ENCODE data around the gene TTC34. TPM values are rescaled to one million over a fixed set of nuclear protein-coding genes. Genes with fewer than 3 reads are reported as not detected.
"Not testable (repeated sequence)": the region's sequence is repeated elsewhere in the genome, so short reads cannot be mapped to it uniquely, and the experiment has no call there.

Gene TTC34
- total RNA-seq, 1 donor from 2014 or later, result 1.4 TPM

DNA sequence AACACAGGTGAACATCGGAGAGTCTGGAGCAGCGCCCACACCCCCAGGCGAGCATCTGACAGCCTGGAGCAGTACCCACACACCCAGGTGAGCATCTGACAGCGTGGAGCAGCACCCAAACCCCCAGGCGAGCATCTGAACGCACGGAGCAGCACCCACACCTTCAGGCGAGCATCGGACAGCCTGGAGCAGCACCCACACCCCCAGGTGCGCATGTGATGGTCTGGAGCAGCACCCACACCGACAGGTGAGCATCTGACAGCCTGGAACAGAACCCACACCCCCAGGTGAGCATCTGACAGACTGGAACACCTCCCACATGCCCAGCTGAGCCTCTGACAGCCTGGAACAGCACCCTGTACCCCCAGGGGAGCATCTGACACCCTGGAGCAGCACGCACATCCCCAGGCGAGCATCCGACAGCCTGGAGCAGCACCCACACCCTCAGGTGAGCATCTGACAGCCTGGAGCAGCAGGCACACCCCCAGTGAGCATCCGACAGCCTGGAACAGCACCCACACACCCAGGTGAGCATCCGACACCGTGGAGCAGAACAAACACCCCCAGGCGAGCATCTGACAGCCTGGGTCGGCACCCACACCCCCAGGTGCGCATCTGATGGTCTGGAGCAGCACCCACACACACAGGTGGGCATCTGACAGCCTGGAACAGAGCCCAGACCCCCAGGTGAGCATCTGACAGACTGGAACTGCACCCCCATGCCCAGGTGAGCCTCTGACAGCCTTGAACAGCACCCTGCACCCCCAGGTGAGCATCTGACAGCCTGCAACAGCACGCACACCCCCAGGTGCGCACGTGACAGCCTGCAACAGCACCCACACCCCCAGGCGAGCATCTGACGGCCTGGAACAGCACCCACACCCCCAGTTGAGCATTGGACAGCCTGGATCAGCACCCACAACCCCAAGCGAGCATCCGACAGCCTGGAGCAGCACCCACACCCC lies 50.4 kb downstream of the TTC34 start:
- ATAC-seq; DNase-seq (ENCODE audit: low spot score); intact Hi-C loops (cut with DNase I): not testable (repeated sequence)

DNA sequence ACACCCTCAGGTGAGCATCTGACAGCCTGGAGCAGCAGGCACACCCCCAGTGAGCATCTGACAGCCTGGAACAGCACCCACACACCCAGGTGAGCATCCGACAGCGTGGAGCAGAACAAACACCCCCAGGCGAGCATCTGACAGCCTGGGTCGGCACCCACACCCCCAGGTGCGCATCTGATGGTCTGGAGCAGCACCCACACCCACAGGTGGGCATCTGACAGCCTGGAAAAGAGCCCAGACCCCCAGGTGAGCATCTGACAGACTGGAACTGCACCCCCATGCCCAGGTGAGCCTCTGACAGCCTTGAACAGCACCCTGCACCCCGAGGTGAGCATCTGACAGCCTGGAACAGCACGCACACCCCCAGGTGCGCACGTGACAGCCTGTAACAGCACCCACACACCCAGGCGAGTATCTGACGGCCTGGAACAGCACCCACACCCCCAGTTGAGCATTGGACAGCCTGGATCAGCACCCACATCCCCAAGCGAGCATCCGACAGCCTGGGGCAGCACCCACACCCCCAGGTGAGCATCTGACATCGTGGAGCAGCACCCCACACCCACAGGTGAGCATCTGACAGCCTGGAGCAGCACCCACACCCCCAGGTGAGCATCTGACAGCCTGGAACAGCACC lies 51.3 kb downstream of the TTC34 start:
- DNase-seq (ENCODE audit: low spot score); intact Hi-C loops (cut with DNase I); ATAC-seq: not testable (repeated sequence)

DNA sequence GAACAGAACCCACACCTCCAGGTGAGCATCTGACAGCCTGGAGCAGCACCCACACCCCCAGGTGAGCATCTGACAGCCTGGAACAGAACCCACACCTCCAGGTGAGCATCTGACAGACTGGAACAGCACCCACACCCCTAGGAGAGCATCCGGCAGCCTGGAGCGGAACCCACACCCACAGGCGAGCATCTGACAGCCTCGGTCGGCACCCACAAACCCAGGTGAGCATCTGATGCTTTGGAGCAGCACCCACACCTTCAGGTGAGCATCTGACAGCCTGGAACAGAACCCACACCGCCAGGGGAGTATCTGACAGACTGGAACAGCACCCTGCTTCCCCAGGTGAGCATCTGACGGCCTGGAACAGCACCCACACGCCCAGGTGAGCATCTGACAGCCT lies 52.9 kb downstream of the TTC34 start:
- intact Hi-C loops (cut with DNase I); DNase-seq (ENCODE audit: low spot score): not testable (repeated sequence)

DNA sequence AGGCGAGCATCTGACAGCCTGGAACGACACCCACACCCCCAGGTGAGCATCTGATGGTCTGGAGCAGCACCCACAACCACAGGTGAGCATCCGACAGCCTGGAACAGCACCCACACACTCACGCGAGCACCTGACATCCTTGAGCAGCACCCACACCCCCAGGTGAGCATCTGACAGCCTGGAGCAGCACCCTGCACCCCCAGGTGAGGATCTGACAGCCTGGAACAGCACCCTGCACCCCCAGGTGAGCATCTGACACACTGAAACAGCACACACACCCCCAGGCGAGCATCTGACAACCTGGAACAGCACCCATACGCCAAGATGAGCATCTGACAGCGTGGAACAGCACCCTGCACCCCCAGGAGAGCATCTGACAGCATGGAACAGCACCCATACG lies 106.7 kb downstream of the TTC34 start:
- DNase-seq (ENCODE audit: low spot score); ATAC-seq; intact Hi-C loops (cut with DNase I): not testable (repeated sequence)

More for the DNA sequence above, 52.9 kb downstream of the TTC34 start:
- not testable (repeated sequence) for ATAC-seq

DNA sequence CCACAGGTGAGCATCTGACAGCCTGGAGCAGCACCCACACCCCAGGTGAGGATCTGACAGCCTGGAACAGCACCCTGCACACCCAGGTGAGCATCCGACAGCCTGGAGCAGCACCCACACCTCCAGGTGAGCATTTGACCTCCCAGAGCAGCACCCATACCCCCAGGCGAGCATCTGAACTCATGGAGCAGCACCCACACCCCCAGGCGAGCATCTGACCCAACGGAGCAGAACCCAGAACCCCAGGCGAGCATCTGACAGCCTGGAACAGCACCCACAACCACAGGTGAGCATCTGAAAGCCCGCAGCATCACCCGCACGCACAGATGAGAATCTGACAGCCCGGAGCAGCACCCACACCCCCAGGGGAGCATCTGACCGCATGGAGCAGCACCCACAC lies 111.3 kb downstream of the TTC34 start:
- intact Hi-C loops (cut with DNase I); DNase-seq (ENCODE audit: low spot score): not testable (repeated sequence)

DNA sequence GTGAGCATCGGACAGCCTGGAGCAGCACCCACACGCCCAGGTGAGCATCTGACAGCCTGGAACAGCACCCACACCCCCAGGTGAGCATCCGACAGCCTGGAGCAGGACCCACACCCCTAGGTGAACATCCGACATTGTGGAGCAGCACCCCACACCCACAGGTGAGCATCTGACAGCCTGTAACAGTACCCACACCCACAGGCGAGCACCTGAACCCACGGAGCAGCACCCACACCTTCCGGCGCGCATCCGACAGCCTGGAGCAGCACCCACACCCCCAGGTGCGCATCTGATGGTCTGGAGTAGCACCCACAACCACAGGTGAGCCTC lies 113.2 kb downstream of the TTC34 start:
- ATAC-seq; DNase-seq (ENCODE audit: low spot score); intact Hi-C loops (cut with DNase I): not testable (repeated sequence)

More for the DNA sequence above, 111.3 kb downstream of the TTC34 start:
- ATAC-seq, result not testable (repeated sequence)

DNA sequence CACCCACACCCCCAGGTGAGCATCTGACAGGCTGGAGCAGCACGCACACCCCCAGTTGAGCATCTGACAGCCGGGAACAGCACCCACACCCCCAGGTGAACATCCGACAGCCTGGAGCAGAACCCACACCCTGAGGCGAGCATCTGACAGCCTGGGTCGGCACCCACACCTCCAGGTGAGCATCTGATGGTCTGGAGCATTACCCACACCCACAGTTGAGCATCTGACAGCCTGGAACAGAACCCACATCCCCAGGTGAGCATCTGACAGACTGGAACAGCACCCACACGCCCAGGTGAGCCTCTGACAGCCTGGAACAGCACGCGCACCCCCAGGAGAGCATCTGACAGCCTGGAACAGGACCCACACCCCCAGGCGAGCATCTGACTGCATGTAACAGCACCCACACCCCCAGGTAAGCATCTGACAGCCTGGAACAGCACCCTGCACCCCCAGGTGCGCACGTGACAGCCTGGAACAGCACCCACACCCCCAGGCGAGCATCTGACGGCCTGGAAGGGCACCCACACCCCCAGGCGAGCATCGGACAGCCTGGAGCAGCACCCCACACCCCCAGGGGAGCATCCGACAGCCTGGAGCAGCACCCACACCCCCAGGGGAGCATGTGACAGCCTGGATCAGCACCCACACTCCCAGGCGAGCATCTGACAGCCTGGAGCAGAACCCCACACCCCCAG lies 113.7 kb downstream of the TTC34 start:
- intact Hi-C loops (cut with DNase I); ATAC-seq: not testable (repeated sequence)
- DNase-seq (ENCODE audit: low spot score), result peak; percentile 77

DNA sequence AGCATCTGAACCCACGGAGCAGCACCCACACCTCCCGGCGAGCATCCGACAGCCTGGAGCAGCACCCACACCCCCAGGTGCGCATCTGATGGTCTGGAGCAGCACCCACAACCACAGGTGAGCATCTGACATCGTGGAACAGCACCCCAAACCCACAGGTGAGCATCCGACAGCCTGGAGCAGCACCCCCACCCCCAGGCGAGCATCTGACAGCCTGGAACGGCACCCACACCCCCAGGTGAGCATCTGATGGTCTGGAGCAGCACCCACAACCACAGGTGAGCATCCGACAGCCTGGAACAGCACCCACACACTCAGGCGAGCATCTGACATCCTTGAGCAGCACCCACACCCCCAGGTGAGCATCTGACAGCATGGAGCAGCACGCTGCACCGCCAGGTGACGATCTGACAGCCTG lies 114.3 kb downstream of the TTC34 start:
- DNase-seq (ENCODE audit: low spot score), result peak; percentile 58
- intact Hi-C loops (cut with DNase I); ATAC-seq: not testable (repeated sequence)

DNA sequence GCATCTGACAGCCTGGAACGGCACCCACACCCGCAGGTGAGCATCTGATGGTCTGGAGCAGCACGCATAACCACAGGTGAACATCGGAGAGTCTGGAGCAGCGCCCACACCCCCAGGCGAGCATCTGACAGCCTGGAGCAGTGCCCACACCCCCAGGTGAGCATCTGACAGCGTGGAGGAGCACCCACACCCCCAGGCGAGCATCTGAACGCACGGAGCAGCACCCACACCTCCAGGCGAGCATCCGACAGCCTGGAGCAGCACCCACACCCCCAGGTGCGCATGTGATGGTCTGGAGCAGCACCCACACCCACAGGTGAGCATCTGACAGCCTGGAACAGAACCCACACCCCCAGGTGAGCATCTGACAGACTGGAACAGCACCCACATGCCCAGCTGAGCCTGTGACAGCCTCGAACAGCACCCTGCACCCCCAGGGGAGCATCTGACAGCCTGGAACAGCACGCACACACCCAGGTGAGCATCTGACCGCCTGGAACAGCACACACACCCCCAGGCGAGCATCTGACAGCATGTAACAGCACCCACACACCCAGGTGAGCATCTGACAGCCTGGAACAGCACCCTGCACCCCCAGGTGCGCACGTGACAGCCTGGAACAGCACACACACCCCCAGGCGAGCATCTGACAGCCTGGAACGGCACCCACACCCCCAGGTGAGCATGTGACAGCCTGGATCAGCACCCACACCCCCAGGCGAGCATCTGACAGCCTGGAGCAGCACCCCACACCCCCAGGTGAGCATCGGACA lies 115.2 kb downstream of the TTC34 start:
- DNase-seq (ENCODE audit: low spot score); ATAC-seq; intact Hi-C loops (cut with DNase I): not testable (repeated sequence)

DNA sequence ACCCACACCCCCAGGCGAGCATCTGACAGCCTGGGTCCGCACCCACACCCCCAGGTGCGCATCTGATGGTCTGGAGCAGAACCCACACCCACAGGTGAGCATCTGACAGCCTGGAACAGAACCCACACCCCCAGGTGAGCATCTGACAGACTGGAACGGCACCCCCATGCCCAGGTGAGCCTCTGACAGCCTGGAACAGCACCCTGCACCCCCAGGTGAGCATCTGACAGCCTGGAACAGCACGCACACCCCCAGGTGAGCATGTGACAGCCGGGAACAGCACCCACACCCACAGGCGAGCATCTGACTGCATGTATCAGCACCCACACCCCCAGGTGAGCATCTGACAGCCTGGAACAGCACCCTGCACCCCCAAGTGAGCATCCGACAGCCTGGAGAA lies 115.8 kb downstream of the TTC34 start:
- intact Hi-C loops (cut with DNase I); ATAC-seq; DNase-seq (ENCODE audit: low spot score): not testable (repeated sequence)

DNA sequence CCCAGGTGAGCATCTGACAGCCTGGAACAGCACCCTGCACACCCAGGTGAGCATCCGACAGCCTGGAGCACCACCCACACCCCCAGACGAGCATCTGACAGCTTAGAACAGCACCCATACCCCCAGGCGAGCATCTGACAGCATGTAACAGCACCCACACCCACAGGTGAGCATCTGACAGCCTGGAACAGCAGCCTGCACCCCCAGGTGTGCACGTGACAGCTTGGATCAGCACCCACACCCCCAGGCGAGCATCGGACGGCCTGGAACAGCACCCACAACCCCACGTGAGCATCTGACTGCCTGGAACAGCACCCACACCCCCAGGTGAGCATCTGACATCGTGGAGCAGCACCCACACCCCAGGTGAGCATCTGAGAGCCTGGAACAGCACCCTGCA lies 116.6 kb downstream of the TTC34 start:
- DNase-seq (ENCODE audit: low spot score); ATAC-seq; intact Hi-C loops (cut with DNase I): not testable (repeated sequence)

DNA sequence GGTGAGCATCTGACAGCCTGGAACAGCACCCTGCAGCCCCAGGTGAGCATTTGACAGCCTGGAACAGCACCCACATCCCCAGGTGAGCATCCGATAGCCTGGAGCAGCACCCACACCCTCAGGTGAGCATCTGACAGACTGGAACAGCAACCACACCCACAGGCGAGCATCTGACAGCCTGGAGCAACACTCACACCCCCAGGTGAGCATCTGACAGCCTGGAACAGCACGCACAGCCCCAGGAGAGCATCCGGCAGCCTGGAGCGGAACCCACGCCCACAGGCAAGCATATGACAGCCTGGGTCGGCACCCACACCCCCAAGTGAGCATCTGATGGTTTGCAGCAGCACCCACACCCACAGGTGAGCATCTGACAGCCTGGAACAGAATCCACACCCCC lies 117.5 kb downstream of the TTC34 start:
- intact Hi-C loops (cut with DNase I); ATAC-seq: not testable (repeated sequence)
- peak; percentile 83 for DNase-seq (ENCODE audit: low spot score)

DNA sequence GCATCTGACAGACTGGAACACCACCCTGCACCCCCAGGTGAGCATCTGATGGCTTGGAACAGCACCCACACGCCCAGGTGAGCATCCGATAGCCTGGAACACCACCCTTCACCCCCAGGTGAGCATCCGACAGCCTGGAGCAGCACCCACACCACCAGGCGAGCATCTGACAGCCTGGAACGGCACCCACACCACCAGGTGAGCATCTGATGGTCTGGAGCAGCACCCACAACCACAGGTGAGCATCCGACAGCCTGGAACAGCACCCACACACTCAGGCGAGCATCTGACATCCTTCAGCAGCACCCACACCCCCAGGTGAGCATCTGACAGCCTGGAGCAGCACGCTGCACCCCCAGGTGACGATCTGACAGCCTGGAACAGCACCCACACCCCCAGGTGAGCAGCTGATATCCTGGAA lies 118.2 kb downstream of the TTC34 start:
- DNase-seq (ENCODE audit: low spot score); intact Hi-C loops (cut with DNase I); ATAC-seq: not testable (repeated sequence)

DNA sequence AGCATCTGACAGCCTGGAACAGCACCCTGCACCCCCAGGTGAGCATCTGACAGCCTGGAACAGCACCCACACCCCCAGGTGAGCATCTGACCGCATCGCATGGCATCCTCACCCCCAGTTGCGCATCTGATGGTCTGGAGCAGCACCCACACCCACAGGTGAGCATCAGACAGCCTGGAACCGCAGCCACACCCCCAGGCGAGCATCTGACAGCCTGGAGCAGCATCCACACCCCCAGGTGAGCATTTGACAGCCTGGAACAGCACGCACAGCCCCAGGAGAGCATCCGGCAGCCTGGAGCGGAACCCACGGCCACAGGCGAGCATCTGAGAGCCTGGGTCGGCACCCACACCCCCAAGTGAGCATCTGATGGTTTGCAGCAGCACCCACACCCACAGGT lies 118.6 kb downstream of the TTC34 start:
- DNase-seq (ENCODE audit: low spot score); ATAC-seq; intact Hi-C loops (cut with DNase I): not testable (repeated sequence)

DNA sequence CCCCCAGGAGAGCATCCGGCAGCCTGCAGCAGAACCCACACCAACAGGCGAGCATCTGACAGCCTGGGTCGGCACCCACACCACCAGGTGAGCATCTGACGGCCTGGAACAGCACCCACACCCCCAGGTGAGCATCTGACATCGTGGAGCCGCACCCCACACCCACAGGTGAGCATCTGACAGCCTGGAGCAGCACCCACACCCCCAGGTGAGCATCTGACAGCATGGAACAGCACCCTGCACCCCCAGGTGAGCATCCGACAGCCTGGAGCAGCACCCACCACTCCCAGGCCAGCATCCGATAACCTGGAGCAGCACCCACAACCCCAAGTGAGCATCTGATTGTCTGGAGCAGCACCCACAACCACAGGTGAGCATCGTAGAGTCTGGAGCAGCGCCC lies 124.8 kb downstream of the TTC34 start:
- DNase-seq (ENCODE audit: low spot score); ATAC-seq; intact Hi-C loops (cut with DNase I): not testable (repeated sequence)

DNA sequence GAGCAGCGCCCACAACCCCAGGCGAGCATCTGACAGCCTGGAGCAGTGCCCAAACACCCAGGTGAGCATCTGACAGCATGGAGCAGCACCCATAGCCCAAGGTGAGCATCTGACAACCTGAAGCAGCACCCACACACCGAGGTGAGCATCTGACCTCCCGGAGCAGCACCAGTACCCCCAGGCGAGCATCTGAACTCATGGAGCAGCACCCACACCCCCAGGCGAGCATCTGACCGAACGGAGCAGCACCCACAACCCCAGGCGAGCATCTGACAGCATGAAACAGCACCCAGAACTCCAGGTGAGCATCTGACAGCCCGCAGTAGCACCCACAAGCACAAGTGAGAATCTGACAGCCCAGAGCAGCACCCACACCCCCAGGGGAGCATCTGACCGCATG lies 129.8 kb downstream of the TTC34 start:
- DNase-seq (ENCODE audit: low spot score); ATAC-seq; intact Hi-C loops (cut with DNase I): not testable (repeated sequence)

DNA sequence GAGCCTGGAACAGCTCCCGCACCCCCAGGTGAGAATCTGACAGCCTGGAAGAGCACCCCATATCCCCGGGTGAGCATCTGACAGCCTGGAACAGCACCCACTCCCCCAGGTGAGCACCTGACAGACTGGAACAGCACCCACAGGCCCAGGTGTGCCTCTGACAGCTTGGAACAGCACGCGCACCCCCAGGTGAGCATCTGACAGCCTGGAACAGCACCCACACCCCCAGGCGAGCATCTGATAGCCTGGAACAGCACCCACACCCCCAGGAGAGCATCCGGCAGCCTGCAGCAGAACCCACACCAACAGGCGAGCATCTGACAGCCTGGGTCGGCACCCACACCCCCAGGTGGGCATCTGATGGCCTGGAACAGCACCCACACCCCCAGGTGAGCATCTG lies 141.7 kb downstream of the TTC34 start:
- peak; percentile 62 for DNase-seq (ENCODE audit: low spot score)
- intact Hi-C loops (cut with DNase I), result not testable (repeated sequence)

DNA sequence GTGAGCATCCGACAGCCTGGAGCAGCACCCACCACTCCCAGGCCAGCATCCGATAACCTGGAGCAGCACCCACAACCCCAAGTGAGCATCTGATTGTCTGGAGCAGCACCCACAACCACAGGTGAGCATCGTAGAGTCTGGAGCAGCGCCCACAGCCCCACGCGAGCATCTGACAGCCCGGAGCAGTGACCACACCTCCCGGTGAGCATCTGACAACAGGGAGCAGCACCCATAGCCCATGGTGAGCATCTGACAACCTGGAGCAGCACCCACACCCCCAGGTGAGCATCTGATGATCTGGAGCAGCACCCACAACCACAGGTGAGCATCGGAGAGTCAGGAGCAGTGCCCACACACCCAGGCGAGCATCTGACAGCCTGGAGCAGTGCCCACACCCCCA lies 143.6 kb downstream of the TTC34 start:
- ATAC-seq; intact Hi-C loops (cut with DNase I): not testable (repeated sequence)
- DNase-seq (ENCODE audit: low spot score), result peak; percentile 59

More for the DNA sequence above, 141.7 kb downstream of the TTC34 start:
- not testable (repeated sequence) for ATAC-seq
